Liver (tissue), 9 donors: ENCODE data around the gene PACS1. TPM values are rescaled to one million over a fixed set of nuclear protein-coding genes. Genes with fewer than 3 reads are reported as not detected.

Source experiments
- DNase-seq: peaks from one replicate; pipeline ENCODE4 v3.0.0-alpha.2; 2017; ENCODE audit warnings: low spot score
- H3K27ac ChIP-seq, 2 donors: one replicate each; pipeline ENCODE4 v1.7.0; 2013; ENCODE audit warnings: inconsistent platforms in 2 of 2, low read length in 2 of 2, control low read depth in 1 of 2, low read depth in 1 of 2, mild to moderate bottlenecking in 1 of 2
- H3K27me3 ChIP-seq, 4 donors: one replicate each; pipeline versions ENCODE4 v1.6.1 to v1.7.0; 2013; ENCODE audit warnings: low read length in 3 of 4, inconsistent platforms in 1 of 4, mild to moderate bottlenecking in 1 of 4, moderate library complexity in 1 of 4; ENCODE audit not compliant: control insufficient read depth in 4 of 4, insufficient read depth in 4 of 4
- H3K36me3 ChIP-seq, 4 donors: one replicate each; pipeline versions ENCODE4 v1.6.1 to v1.7.0; 2013; ENCODE audit warnings: low read length in 3 of 4, mild to moderate bottlenecking in 3 of 4, low read depth in 1 of 4, moderate library complexity in 1 of 4; ENCODE audit not compliant: control insufficient read depth in 4 of 4, insufficient read depth in 3 of 4
- H3K4me1 ChIP-seq, 4 donors: one replicate each; pipeline versions ENCODE4 v1.6.1 to v1.7.0; 2013; ENCODE audit warnings: low read length in 3 of 4, mild to moderate bottlenecking in 3 of 4, moderate library complexity in 1 of 4; ENCODE audit not compliant: control insufficient read depth in 4 of 4, insufficient read depth in 4 of 4
- H3K4me3 ChIP-seq, 3 donors: one replicate each; pipeline versions ENCODE4 v1.6.1 to v1.7.0; 2013; ENCODE audit warnings: low read length in 3 of 3, control low read depth in 1 of 3, low read depth in 1 of 3, mild to moderate bottlenecking in 1 of 3
- H3K9ac ChIP-seq, 2 donors: one replicate each; pipeline ENCODE4 v1.7.0; 2013; ENCODE audit warnings: low read length in 2 of 2, mild to moderate bottlenecking in 2 of 2, moderate library complexity in 2 of 2, control low read depth in 1 of 2, low read depth in 1 of 2
- H3K9me3 ChIP-seq, 4 donors: one replicate each; pipeline versions ENCODE4 v1.6.1 to v1.7.0; 2013; ENCODE audit warnings: low read length in 3 of 4; ENCODE audit not compliant: control insufficient read depth in 4 of 4
- ATF3 ChIP-seq: IDR thresholded peaks from 2 replicates; pipeline ENCODE4 v1.6.1; 2016; ENCODE audit warnings: antibody characterized with exemption
- EGR1 ChIP-seq, 2 donors: IDR thresholded peaks; 2 replicates each; pipeline ENCODE4 v1.6.1; 2016 to 2018; ENCODE audit warnings: antibody characterized with exemption in 2 of 2, low read depth in 2 of 2
- FOXA1 ChIP-seq: IDR thresholded peaks from 2 replicates; pipeline ENCODE4 v1.6.1; 2016; ENCODE audit warnings: antibody characterized with exemption
- FOXA2 ChIP-seq: IDR thresholded peaks from 2 replicates; pipeline ENCODE4 v1.6.1; 2016; ENCODE audit warnings: antibody characterized with exemption
- GABPA ChIP-seq, 2 donors: IDR thresholded peaks in 1 of 2; conservative IDR thresholded peaks in 1 of 2; 2 replicates each; pipeline ENCODE4 v1.6.1; 2016; ENCODE audit warnings: antibody characterized with exemption in 2 of 2, mild to moderate bottlenecking in 1 of 2, moderate library complexity in 1 of 2
- HNF4A ChIP-seq, 2 donors: conservative IDR thresholded peaks; 2 replicates each; pipeline ENCODE4 v1.6.1; 2016; ENCODE audit warnings: antibody characterized with exemption in 2 of 2, mild to moderate bottlenecking in 2 of 2
- HNF4G ChIP-seq: IDR thresholded peaks from 2 replicates; pipeline ENCODE4 v1.6.1; 2016; ENCODE audit warnings: antibody characterized with exemption
- JUND ChIP-seq, 2 donors: IDR thresholded peaks; 2 replicates each; pipeline ENCODE4 v1.6.1; 2016; ENCODE audit warnings: antibody characterized with exemption in 2 of 2
- NR2F2 ChIP-seq: IDR thresholded peaks from 2 replicates; pipeline ENCODE4 v1.6.1; 2016; ENCODE audit warnings: antibody characterized with exemption
- RAD21 ChIP-seq, 2 donors: IDR thresholded peaks; 2 replicates each; pipeline ENCODE4 v1.6.1; 2016; ENCODE audit warnings: antibody characterized with exemption in 2 of 2, mild to moderate bottlenecking in 2 of 2
- RXRA ChIP-seq, 2 donors: IDR thresholded peaks; 2 replicates each; pipeline ENCODE4 v1.6.1; 2017 to 2018; ENCODE audit warnings: antibody characterized with exemption in 2 of 2, mild to moderate bottlenecking in 1 of 2
- SP1 ChIP-seq: IDR thresholded peaks from 2 replicates; pipeline ENCODE4 v1.6.1; 2018; ENCODE audit warnings: antibody characterized with exemption, mild to moderate bottlenecking
- TAF1 ChIP-seq: conservative IDR thresholded peaks from 2 replicates; pipeline ENCODE4 v1.6.1; 2016; ENCODE audit warnings: antibody characterized with exemption, mild to moderate bottlenecking
- YY1 ChIP-seq: IDR thresholded peaks from 2 replicates; pipeline ENCODE4 v1.6.1; 2016; ENCODE audit warnings: antibody characterized with exemption, mild to moderate bottlenecking
- ZBTB33 ChIP-seq: IDR thresholded peaks from 2 replicates; pipeline ENCODE4 v1.6.1; 2016; ENCODE audit warnings: antibody characterized with exemption
- WGBS: extraction: QIAGEN DNeasy Blood & Tissue Kit; methylation state at CpG from one replicate; pipeline ENCODE4 v1.1.7; 2013; 5-methylcytosine and 5-hydroxymethylcytosine counted together
- polyA plus RNA-seq, 2 donors: library from polyadenylated mRNA; stranded (reverse) in 1 of 2; unstranded in 1 of 2; fragments of 200-250 nt in 1 of 2; fragments of >200 nt in 1 of 2; fragmentation: Nextera tagmentation in 1 of 2; extraction: Ambion mirVana in 1 of 2; gene quantifications; one replicate each; pipeline versions ENCODE4 v1.2.1 to v1.2.3, GENCODE V29; 2013 to 2015
- total RNA-seq, 2 donors: library from RNA; depleted of rRNA; stranded (reverse); fragments of >200 nt; gene quantifications; one replicate each; pipeline ENCODE4 v1.2.3, GENCODE V29; 2014
- TF ChIP-seq, protein P1 (sequence below): fragments of 150-350 bp; IDR thresholded peaks from 2 replicates; pipeline ENCODE4 v1.5.1; 2017; ENCODE audit warnings: improper control_type of control experiment, low read depth, low read length; ENCODE audit not compliant: missing input control
- TF ChIP-seq, protein P2 (sequence below): IDR thresholded peaks from 2 replicates; pipeline ENCODE4 v1.6.1; 2016; ENCODE audit warnings: antibody characterized with exemption, mild to moderate bottlenecking
- TF ChIP-seq, protein P3 (sequence below): IDR thresholded peaks from 2 replicates; pipeline ENCODE4 v1.6.1; 2016; ENCODE audit warnings: antibody characterized with exemption
- donor health status: healthy.
- donor health status: healthy.
- donor health status: healthy.
- donor health status: healthy.
- donor health status: healthy.

Gene PACS1
- total and polyA plus RNA-seq, 4 donors: 2.7 to 9.1 (median 7.3) TPM

GRCh38 chr11:66293777-66294625 is 223.9 kb downstream of the PACS1 start:
- Histone ChIP-seq H3K9me3 (no peaks in the 10 kb centered on the region), H3K27ac (no peak overlapping the region), H3K36me3 (no peaks in the 10 kb centered on the region), H3K9ac (no peak overlapping the region), H3K27me3 (peaks cover 0 to 5% (median 0%) of the 10 kb centered on the region in 4 donors), H3K4me1 (peaks cover 9 to 18% (median 11%) of the 10 kb centered on the region in 4 donors), H3K4me3 (no peak overlapping the region)
- no peak for DNase-seq
- TF ChIP-seq RAD21 (IDR thresholded peaks at IDR 0.05) (no peak), SP1 (no peak), JUND (IDR thresholded peaks at IDR 0.05) (no peak), ZBTB33 (no peak), RXRA (IDR thresholded peaks at IDR 0.05) (no peak), EGR1 (IDR thresholded peaks at IDR 0.05; ENCODE audit: low read depth in 2 of 2) (no peak), GABPA (IDR thresholded peaks at IDR 0.05 in 1 of 2, conservative IDR thresholded peaks at IDR 0.05 in 1 of 2) (no peak), ATF3 (no peak), FOXA2 (no peak), YY1 (no peak), NR2F2 (no peak), FOXA1 (no peak), TAF1 (no peak), HNF4G (no peak), HNF4A (conservative IDR thresholded peaks at IDR 0.05) (no peak)
- TF ChIP-seq, protein P1, sequence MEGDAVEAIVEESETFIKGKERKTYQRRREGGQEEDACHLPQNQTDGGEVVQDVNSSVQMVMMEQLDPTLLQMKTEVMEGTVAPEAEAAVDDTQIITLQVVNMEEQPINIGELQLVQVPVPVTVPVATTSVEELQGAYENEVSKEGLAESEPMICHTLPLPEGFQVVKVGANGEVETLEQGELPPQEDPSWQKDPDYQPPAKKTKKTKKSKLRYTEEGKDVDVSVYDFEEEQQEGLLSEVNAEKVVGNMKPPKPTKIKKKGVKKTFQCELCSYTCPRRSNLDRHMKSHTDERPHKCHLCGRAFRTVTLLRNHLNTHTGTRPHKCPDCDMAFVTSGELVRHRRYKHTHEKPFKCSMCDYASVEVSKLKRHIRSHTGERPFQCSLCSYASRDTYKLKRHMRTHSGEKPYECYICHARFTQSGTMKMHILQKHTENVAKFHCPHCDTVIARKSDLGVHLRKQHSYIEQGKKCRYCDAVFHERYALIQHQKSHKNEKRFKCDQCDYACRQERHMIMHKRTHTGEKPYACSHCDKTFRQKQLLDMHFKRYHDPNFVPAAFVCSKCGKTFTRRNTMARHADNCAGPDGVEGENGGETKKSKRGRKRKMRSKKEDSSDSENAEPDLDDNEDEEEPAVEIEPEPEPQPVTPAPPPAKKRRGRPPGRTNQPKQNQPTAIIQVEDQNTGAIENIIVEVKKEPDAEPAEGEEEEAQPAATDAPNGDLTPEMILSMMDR: no peak
- TF ChIP-seq, protein P2, sequence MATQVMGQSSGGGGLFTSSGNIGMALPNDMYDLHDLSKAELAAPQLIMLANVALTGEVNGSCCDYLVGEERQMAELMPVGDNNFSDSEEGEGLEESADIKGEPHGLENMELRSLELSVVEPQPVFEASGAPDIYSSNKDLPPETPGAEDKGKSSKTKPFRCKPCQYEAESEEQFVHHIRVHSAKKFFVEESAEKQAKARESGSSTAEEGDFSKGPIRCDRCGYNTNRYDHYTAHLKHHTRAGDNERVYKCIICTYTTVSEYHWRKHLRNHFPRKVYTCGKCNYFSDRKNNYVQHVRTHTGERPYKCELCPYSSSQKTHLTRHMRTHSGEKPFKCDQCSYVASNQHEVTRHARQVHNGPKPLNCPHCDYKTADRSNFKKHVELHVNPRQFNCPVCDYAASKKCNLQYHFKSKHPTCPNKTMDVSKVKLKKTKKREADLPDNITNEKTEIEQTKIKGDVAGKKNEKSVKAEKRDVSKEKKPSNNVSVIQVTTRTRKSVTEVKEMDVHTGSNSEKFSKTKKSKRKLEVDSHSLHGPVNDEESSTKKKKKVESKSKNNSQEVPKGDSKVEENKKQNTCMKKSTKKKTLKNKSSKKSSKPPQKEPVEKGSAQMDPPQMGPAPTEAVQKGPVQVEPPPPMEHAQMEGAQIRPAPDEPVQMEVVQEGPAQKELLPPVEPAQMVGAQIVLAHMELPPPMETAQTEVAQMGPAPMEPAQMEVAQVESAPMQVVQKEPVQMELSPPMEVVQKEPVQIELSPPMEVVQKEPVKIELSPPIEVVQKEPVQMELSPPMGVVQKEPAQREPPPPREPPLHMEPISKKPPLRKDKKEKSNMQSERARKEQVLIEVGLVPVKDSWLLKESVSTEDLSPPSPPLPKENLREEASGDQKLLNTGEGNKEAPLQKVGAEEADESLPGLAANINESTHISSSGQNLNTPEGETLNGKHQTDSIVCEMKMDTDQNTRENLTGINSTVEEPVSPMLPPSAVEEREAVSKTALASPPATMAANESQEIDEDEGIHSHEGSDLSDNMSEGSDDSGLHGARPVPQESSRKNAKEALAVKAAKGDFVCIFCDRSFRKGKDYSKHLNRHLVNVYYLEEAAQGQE: no peak
- TF ChIP-seq, protein P3, sequence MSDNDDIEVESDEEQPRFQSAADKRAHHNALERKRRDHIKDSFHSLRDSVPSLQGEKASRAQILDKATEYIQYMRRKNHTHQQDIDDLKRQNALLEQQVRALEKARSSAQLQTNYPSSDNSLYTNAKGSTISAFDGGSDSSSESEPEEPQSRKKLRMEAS: no peak
- 81% methylated on average over 30 of the region's 30 CpGs for WGBS

Other genes with a start within 250 kb of the PACS1 start
- gene SNX32, start 236.3 kb upstream of the PACS1 start, total RNA-seq: under 1 TPM; under 0.01 to 0.09 TPM
- under 1 TPM; 0.02 to 0.38 TPM for gene SNX32, start 236.3 kb upstream of the PACS1 start, polyA plus RNA-seq
- gene CFL1, start 212.1 kb upstream of the PACS1 start, total RNA-seq: 100 to 1,000 TPM; 184 to 186 TPM
- 100 to 1,000 TPM; 377 to 498 TPM for gene CFL1, start 212.1 kb upstream of the PACS1 start, polyA plus RNA-seq
- 10 to 100 TPM; 20.2 to 24.7 TPM for gene MUS81, start 209.8 kb upstream of the PACS1 start, total RNA-seq
- gene MUS81, start 209.8 kb upstream of the PACS1 start, polyA plus RNA-seq: 10 to 100 TPM; 11.0 to 12.9 TPM
- 1 to 10 TPM; 5.0 to 5.2 TPM for gene EFEMP2, start 197.5 kb upstream of the PACS1 start, total RNA-seq
- gene EFEMP2, start 197.5 kb upstream of the PACS1 start, polyA plus RNA-seq: 10 to 100 TPM in 1 of 2 donors, 1 to 10 TPM in 1; 5.5 to 10.7 TPM
- 1 to 10 TPM; 1.3 to 2.9 TPM for gene CTSW, start 190.4 kb upstream of the PACS1 start, total RNA-seq
- gene CTSW, start 190.4 kb upstream of the PACS1 start, polyA plus RNA-seq: 1 to 10 TPM; 2.0 to 2.2 TPM
- 10 to 100 TPM; 23.7 to 45.4 TPM for gene FIBP, start 181.8 kb upstream of the PACS1 start, total RNA-seq
- 10 to 100 TPM; 27.2 to 30.9 TPM for gene FIBP, start 181.8 kb upstream of the PACS1 start, polyA plus RNA-seq
- 1 to 10 TPM; 6.8 to 7.0 TPM for gene CCDC85B, start 179.6 kb upstream of the PACS1 start, total RNA-seq
- gene CCDC85B, start 179.6 kb upstream of the PACS1 start, polyA plus RNA-seq: 10 to 100 TPM in 1 of 2 donors, 1 to 10 TPM in 1; 4.3 to 12.6 TPM
- gene FOSL1, start 169.9 kb upstream of the PACS1 start, total RNA-seq: under 1 TPM in 1 of 2 donors, not detected in 1; 0.17 TPM
- under 1 TPM in 1 of 2 donors, not detected in 1; 0.20 TPM for gene FOSL1, start 169.9 kb upstream of the PACS1 start, polyA plus RNA-seq
- 1 to 10 TPM; 4.4 to 9.9 TPM for gene C11orf68, start 151.2 kb upstream of the PACS1 start, total RNA-seq
- gene C11orf68, start 151.2 kb upstream of the PACS1 start, polyA plus RNA-seq: 10 to 100 TPM; 12.6 to 15.4 TPM
- 10 to 100 TPM; 18.1 to 47.2 TPM for gene DRAP1, start 150.8 kb upstream of the PACS1 start, total RNA-seq
- gene DRAP1, start 150.8 kb upstream of the PACS1 start, polyA plus RNA-seq: 10 to 100 TPM; 37.3 to 57.3 TPM
- gene TSGA10IP, start 124.8 kb upstream of the PACS1 start, total RNA-seq: not detected
- gene TSGA10IP, start 124.8 kb upstream of the PACS1 start, polyA plus RNA-seq: under 1 TPM in 1 of 2 donors, not detected in 1; 0.02 TPM
- 10 to 100 TPM; 15.1 to 24.3 TPM for gene SART1, start 108.5 kb upstream of the PACS1 start, total RNA-seq
- 10 to 100 TPM; 13.6 to 15.1 TPM for gene SART1, start 108.5 kb upstream of the PACS1 start, polyA plus RNA-seq
- gene EIF1AD, start 68.1 kb upstream of the PACS1 start, total RNA-seq: 10 to 100 TPM; 15.9 to 18.2 TPM
- gene EIF1AD, start 68.1 kb upstream of the PACS1 start, polyA plus RNA-seq: 10 to 100 TPM in 1 of 2 donors, 1 to 10 TPM in 1; 6.3 to 12.6 TPM
- gene BANF1, start 67.8 kb upstream of the PACS1 start, total RNA-seq: 10 to 100 TPM; 10.7 to 11.1 TPM
- gene BANF1, start 67.8 kb upstream of the PACS1 start, polyA plus RNA-seq: 10 to 100 TPM; 83.0 to 100.0 TPM
- gene CST6, start 58.3 kb upstream of the PACS1 start, total RNA-seq: not detected
- gene CST6, start 58.3 kb upstream of the PACS1 start, polyA plus RNA-seq: not detected
- under 1 TPM in 1 of 2 donors, not detected in 1; 0.17 TPM for gene CATSPER1, start 43.8 kb upstream of the PACS1 start, total RNA-seq
- not detected for gene CATSPER1, start 43.8 kb upstream of the PACS1 start, polyA plus RNA-seq
- not detected for gene GAL3ST3, start 21.1 kb upstream of the PACS1 start, total RNA-seq
- gene GAL3ST3, start 21.1 kb upstream of the PACS1 start, polyA plus RNA-seq: not detected
- 10 to 100 TPM; 55.7 to 67.6 TPM for gene SF3B2, start 17.9 kb upstream of the PACS1 start, total RNA-seq
- 10 to 100 TPM; 50.5 to 58.7 TPM for gene SF3B2, start 17.9 kb upstream of the PACS1 start, polyA plus RNA-seq
- gene KLC2, start 187.4 kb downstream of the PACS1 start, total RNA-seq: 1 to 10 TPM; 2.3 to 5.1 TPM
- gene KLC2, start 187.4 kb downstream of the PACS1 start, polyA plus RNA-seq: 1 to 10 TPM; 1.8 to 4.5 TPM
- gene RAB1B, start 198.4 kb downstream of the PACS1 start, total RNA-seq: 10 to 100 TPM; 40.4 to 43.8 TPM
- 10 to 100 TPM; 58.7 to 83.0 TPM for gene RAB1B, start 198.4 kb downstream of the PACS1 start, polyA plus RNA-seq
- not detected for gene CNIH2, start 207.9 kb downstream of the PACS1 start, total RNA-seq
- gene CNIH2, start 207.9 kb downstream of the PACS1 start, polyA plus RNA-seq: under 1 TPM in 1 of 2 donors, not detected in 1; 0.07 TPM
- gene YIF1A, start 218.9 kb downstream of the PACS1 start, total RNA-seq: 100 to 1,000 TPM in 1 of 2 donors, 10 to 100 TPM in 1; 93.0 to 115 TPM
- 100 to 1,000 TPM; 118 to 136 TPM for gene YIF1A, start 218.9 kb downstream of the PACS1 start, polyA plus RNA-seq
- under 1 TPM in 1 of 2 donors, not detected in 1; 0.05 TPM for gene TMEM151A, start 221.6 kb downstream of the PACS1 start, total RNA-seq
- under 1 TPM in 1 of 2 donors, not detected in 1; 0.13 TPM for gene TMEM151A, start 221.6 kb downstream of the PACS1 start, polyA plus RNA-seq
- gene CD248, start 246.8 kb downstream of the PACS1 start, total RNA-seq: 1 to 10 TPM; 1.0 to 3.0 TPM
- 1 to 10 TPM in 1 of 2 donors, under 1 TPM in 1; 0.64 to 1.5 TPM for gene CD248, start 246.8 kb downstream of the PACS1 start, polyA plus RNA-seq